Loucy (cell line): ENCODE measurements around the gene AFAP1L1.

Experiments
- CTCF ChIP-seq: fragments of 200-600 bp; sonication (generic); conservative IDR thresholded peaks from 2 replicates; pipeline ENCODE4 v1.5.1; 2014; ENCODE audit warnings: mild to moderate bottlenecking, antibody characterized with exemption, low read length
- EZH2phosphoT487 ChIP-seq: fragments of 200-600 bp; IDR thresholded peaks from 2 replicates; pipeline ENCODE4 v1.6.1; 2018; ENCODE audit warnings: antibody characterized with exemption, mild to moderate bottlenecking, moderate library complexity, borderline replicate concordance

- TF ChIP-seq CTCF (no peak), EZH2phosphoT487 (no peak)
These were observed 115.5 kb downstream of the AFAP1L1 start for GRCh38 chr5:149387081-149387631.
